Thymus (tissue), 14 donors: Measurements from ENCODE around the gene LINC00305. TPM values are rescaled to one million over a fixed set of nuclear protein-coding genes. Genes with fewer than 3 reads are reported as not detected.

Experiments
- DNase-seq, 9 donors: peaks; one replicate each; pipeline ENCODE4 v3.0.0-alpha.2; 2013; ENCODE audit warnings: low spot score in 9 of 9, low read depth in 6 of 9, missing footprints in 1 of 9
- H3K27ac ChIP-seq, 2 donors: one replicate each; pipeline ENCODE4 v1.5.1; 2013; ENCODE audit warnings: control low read depth in 1 of 2, low read depth in 1 of 2, low read length in 1 of 2, mild to moderate bottlenecking in 1 of 2, moderate library complexity in 1 of 2
- H3K27me3 ChIP-seq, 2 donors: one replicate each; pipeline ENCODE4 v1.5.1; 2013; ENCODE audit warnings: low read length in 1 of 2; ENCODE audit not compliant: control insufficient read depth in 2 of 2, insufficient read depth in 1 of 2
- H3K36me3 ChIP-seq, 2 donors: one replicate each; pipeline ENCODE4 v1.5.1; 2013; ENCODE audit warnings: low read length in 1 of 2, mild to moderate bottlenecking in 1 of 2, moderate library complexity in 1 of 2; ENCODE audit not compliant: control insufficient read depth in 2 of 2, insufficient read depth in 2 of 2
- H3K4me1 ChIP-seq, 2 donors: one replicate each; pipeline ENCODE4 v1.5.1; 2013; ENCODE audit warnings: low read length in 2 of 2; ENCODE audit not compliant: control insufficient read depth in 2 of 2, insufficient read depth in 2 of 2
- H3K4me3 ChIP-seq, 2 donors: one replicate each; pipeline ENCODE4 v1.5.1; 2013; ENCODE audit warnings: low read length in 2 of 2, control low read depth in 1 of 2, mild to moderate bottlenecking in 1 of 2
- H3K9me3 ChIP-seq, 2 donors: one replicate each; pipeline ENCODE4 v1.5.1; 2013; ENCODE audit warnings: low read length in 1 of 2, mild to moderate bottlenecking in 1 of 2; ENCODE audit not compliant: control insufficient read depth in 2 of 2, insufficient read depth in 1 of 2
- WGBS: extraction: QIAGEN DNeasy Blood & Tissue Kit; methylation state at CpG from one replicate; pipeline ENCODE4 v1.1.7; 2013; 5-methylcytosine and 5-hydroxymethylcytosine counted together
- long read RNA-seq, 10 donors: transcript quantifications; one replicate each; lab custom pipeline, GENCODE V29; 2026
- polyA plus RNA-seq: library from polyadenylated mRNA; stranded (reverse); fragments of 200-250 nt; gene quantifications from one replicate; pipeline ENCODE4 v1.2.3, GENCODE V29; 2013
- total RNA-seq: library from RNA; stranded (reverse); fragments of 120-200 nt; gene quantifications from one replicate; pipeline ENCODE4 v1.2.4, GENCODE V29; 2013
- donor health status: healthy.

The LINC00305 gene
- 0.05 TPM for total RNA-seq
- polyA plus RNA-seq, result 0.05 TPM
- long read RNA-seq, donor 1, result 0 reads
- long read RNA-seq, donor 2, result 0 reads
- long read RNA-seq, donor 3, result 0 reads
- long read RNA-seq, donor 4, result 0 reads
- long read RNA-seq, donor 5, result 0 reads
- long read RNA-seq, donor 6, result 0 reads
- long read RNA-seq, donor 7, result 0 reads
- long read RNA-seq, donor 8, result 0 reads
- long read RNA-seq, donor 9, result 0 reads
- long read RNA-seq, donor 10, result 0 reads

DNA sequence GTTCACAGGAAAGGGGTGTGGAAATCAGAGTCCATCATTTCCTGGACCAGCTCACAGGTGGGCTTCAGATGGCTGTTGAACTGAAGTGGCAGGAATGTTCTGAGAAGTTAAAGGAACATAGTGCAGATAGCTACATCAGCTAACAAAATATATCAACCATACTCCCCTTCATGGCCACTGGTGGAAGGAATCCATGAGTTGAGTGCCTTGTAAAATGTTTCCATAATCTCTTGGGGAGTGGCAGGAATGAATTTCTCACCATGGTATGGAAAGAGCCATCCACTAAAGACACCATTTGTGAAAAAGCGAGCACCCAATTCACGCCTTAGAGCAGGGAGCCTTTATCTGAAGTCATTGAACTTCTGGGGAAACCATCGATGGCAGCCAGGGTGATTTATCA lies at the start of gene LINC00305:
Gene LINC00305 (minus strand): TSS at position 101 of the 400 bp plus-strand sequence.
- DNase-seq, result no peak
- WGBS, result 89% methylated on average over 3 of the region's 3 CpGs
- Histone ChIP-seq H3K27ac (no peak within 1 kb of the TSS), H3K9me3 (no peaks in the 10 kb centered on the region), H3K4me3 (no peak within 1 kb of the TSS), H3K4me1 (no peaks in the 10 kb centered on the region), H3K27me3 (no peaks in the 10 kb centered on the region), H3K36me3 (no peaks in the 10 kb centered on the region)

DNA sequence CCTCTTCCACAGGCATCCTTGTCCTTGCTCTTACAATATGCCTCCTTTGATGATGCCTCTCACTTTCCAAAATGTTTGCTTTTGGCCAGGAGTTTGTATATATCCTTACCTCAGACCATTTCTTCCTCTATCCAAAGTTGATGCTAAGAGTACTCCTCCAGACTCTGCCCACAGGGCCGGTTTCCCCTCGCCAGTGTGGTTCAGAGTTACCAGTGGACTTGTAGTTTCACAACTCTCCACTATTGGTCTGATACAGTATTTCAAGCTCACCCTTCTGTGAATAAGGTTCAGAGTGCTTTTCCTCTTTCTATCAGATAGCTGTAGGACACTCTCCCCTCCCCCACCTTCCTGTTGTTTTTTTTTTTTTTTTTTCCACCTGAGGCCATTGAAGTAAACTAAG lies 42.2 kb upstream of the LINC00305 start:
- Histone ChIP-seq H3K27me3 (no peaks in the 10 kb centered on the region), H3K36me3 (no peaks in the 10 kb centered on the region), H3K9me3 (no peaks in the 10 kb centered on the region), H3K27ac (no peak overlapping the region), H3K4me1 (no peaks in the 10 kb centered on the region), H3K4me3 (no peak overlapping the region)
- 95% methylated on average over 2 of the region's 2 CpGs for WGBS
- no peak for DNase-seq

DNA sequence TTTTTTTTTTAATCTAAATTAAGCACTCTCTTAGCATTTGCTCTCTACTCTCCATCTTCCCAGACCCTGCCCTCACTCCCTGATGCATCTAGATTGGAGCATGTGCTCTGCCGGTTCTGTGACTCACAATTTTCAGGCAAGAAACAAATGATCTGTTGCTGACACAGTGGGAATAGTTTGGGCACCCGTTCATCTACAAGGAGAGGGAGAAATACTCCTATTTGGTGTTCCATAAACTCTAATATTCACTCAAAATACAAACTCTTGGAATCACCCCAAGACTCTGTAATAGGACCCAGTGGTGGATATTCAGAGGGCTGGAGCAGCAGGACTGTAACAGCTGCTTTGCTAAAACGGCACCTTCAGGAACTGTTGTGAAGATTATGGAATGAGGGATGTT lies 37.1 kb upstream of the LINC00305 start:
- no peaks in the 10 kb centered on the region for H3K9me3 ChIP-seq
- 92% methylated on average over 3 of the region's 3 CpGs for WGBS
- no peaks in the 10 kb centered on the region for H3K27me3 ChIP-seq
- no peaks in the 10 kb centered on the region for H3K36me3 ChIP-seq
- H3K4me3 ChIP-seq, result no peak overlapping the region
- no peak overlapping the region for H3K27ac ChIP-seq
- no peak for DNase-seq
- no peaks in the 10 kb centered on the region for H3K4me1 ChIP-seq

DNA sequence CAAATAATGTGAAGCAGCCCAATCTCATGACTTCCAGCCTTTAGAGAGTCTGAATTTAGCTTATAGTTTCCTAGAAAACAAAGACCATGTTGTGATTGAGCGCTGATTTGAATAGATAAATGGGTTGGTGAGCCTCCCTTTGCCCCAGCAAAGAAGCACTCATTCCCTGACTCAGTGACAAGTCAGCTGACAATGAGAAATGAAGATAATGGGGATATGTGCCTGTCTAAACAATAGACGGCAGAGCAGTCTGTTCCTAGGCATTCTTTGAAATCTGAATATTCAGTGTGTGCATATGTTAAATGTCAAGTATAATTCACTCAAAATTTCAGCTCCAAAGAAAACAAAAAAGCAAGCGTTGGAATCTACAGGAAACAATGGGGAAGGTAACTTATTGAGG lies 34.8 kb upstream of the LINC00305 start:
- Histone ChIP-seq H3K36me3 (no peaks in the 10 kb centered on the region), H3K27ac (no peak overlapping the region), H3K27me3 (no peaks in the 10 kb centered on the region), H3K9me3 (no peaks in the 10 kb centered on the region), H3K4me1 (no peaks in the 10 kb centered on the region), H3K4me3 (no peak overlapping the region)
- no peak for DNase-seq
- 86% methylated on average over 3 of the region's 3 CpGs for WGBS

- Histone ChIP-seq H3K36me3 (no peaks in the 10 kb centered on the region), H3K9me3 (no peaks in the 10 kb centered on the region), H3K4me3 (no peak overlapping the region), H3K27me3 (no peaks in the 10 kb centered on the region), H3K27ac (no peak overlapping the region), H3K4me1 (no peaks in the 10 kb centered on the region)
- DNase-seq, result no peak
- 98% methylated on average over 1 of the region's 1 CpG for WGBS
Measured at GRCh38 chr18:64180617-64181016, 31.7 kb upstream of the LINC00305 start.

DNA sequence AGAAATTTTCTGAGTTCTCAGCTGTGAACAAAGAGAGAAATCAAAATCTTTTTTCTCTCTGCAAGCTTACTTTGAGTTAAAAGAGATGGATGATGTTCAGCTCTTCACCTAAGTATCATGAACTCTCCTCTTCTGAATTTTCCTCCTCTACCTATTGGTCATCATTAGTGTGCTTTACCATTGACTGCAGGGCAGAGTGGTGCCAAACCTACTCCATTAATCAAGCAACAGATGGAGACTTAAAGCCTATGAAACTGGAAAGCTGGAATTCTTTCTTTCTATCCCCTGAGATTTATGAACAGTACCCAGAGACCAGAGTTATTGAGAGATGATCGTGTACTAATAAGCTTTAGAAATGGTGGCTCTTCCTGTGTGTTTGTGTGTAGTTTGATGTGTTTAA lies 31.3 kb upstream of the LINC00305 start:
- no peaks in the 10 kb centered on the region for H3K36me3 ChIP-seq
- peak overlapping the region in 1 of 2 donors; percentile 49 for H3K27ac ChIP-seq
- WGBS, result 95% methylated on average over 1 of the region's 1 CpG
- DNase-seq, result no peak
- no peak overlapping the region for H3K4me3 ChIP-seq
- H3K9me3 ChIP-seq, result no peaks in the 10 kb centered on the region
- no peaks in the 10 kb centered on the region for H3K4me1 ChIP-seq
- H3K27me3 ChIP-seq, result no peaks in the 10 kb centered on the region

DNA sequence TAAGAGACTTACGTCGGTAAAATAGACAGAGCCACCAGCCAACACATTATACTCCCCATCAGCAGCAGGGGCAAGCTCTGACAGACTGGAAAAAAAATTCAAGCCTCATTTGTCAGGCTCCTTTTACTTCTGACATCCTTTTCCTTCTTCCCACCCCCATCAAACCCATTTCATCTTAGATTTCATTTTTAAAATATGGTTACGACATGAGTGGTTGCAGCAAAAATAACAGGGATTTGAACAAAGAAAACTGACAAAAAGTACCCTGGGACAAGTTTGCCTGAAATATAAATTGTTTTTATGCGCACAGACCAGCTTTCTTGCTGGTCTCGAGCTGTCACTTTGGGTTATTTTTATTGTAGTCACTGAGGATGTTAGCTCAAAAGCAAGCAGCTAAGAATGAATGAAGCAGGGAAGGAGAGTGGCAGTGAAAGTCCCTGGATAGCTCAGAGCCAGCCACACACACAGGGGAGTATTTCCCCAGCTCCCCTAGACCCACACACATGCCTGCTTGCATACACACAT lies 30.7 kb upstream of the LINC00305 start:
- H3K4me3 ChIP-seq, result no peak overlapping the region
- WGBS, result 92% methylated on average over 5 of the region's 5 CpGs
- H3K36me3 ChIP-seq, result no peaks in the 10 kb centered on the region
- no peaks in the 10 kb centered on the region for H3K4me1 ChIP-seq
- H3K27me3 ChIP-seq, result no peaks in the 10 kb centered on the region
- H3K9me3 ChIP-seq, result no peaks in the 10 kb centered on the region
- H3K27ac ChIP-seq, result peak overlapping the region in 1 of 2 donors; percentile 49
- DNase-seq, result peak in 1 of 9 donors; percentile 3

- no peaks in the 10 kb centered on the region for H3K36me3 ChIP-seq
- H3K27ac ChIP-seq, result no peak overlapping the region
- no peaks in the 10 kb centered on the region for H3K4me1 ChIP-seq
- no peak overlapping the region for H3K4me3 ChIP-seq
- no peaks in the 10 kb centered on the region for H3K27me3 ChIP-seq
- no peak for DNase-seq
- no peaks in the 10 kb centered on the region for H3K9me3 ChIP-seq
- 79% methylated on average over 5 of the region's 5 CpGs for WGBS
Measured at GRCh38 chr18:64178860-64179259, 30.0 kb upstream of the LINC00305 start.

DNA sequence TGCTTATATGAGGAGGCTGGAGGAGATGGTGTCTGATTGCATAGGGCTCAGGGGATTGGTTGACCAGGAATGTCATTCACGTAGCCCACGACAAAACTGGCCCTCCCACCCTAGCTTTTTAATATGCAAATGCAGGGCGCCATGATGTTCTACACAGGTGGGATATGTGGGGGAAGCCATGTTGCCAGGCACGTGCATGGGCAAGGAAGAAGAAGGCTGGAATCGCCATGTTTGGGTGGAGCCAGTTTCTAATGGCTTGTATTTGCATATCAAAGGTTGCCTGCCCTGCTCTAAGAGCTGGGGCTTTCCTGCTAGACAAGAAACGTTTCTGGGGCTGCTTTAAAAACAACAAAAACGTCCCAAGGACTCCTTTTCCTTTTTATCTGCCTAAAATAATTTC lies 26.5 kb upstream of the LINC00305 start:
- WGBS, result 89% methylated on average over 7 of the region's 7 CpGs
- Histone ChIP-seq H3K27ac (no peak overlapping the region), H3K4me3 (no peak overlapping the region), H3K27me3 (no peaks in the 10 kb centered on the region), H3K4me1 (no peaks in the 10 kb centered on the region), H3K9me3 (no peaks in the 10 kb centered on the region), H3K36me3 (no peaks in the 10 kb centered on the region)
- no peak for DNase-seq
